ENCODE data around the gene PLD3. TPM values are rescaled to one million over a fixed set of nuclear protein-coding genes. Genes with fewer than 3 reads are reported as not detected.

The PLD3 gene
- total RNA-seq, 2 donors from 2014 or later: 177 to 240 TPM

- no peak for DNase-seq
- Histone ChIP-seq H3K36me3 (ENCODE audit: control insufficient read depth, insufficient read depth, low read length) (peaks cover 12% of the 10 kb centered on the region), H3K27ac (ENCODE audit: low read depth, low read length) (no peak overlapping the region), H3K4me1 (ENCODE audit: control insufficient read depth, insufficient read depth, low read length) (no peaks in the 10 kb centered on the region), H3K9me3 (ENCODE audit: control insufficient read depth, low read length) (no peaks in the 10 kb centered on the region), H3K27me3 (ENCODE audit: control insufficient read depth, insufficient read depth, low read length, poor library complexity, severe bottlenecking) (no peaks in the 10 kb centered on the region), H3K9ac (ENCODE audit: extremely low read depth, low read length, poor library complexity, severe bottlenecking) (no peak overlapping the region), H3K4me3 (ENCODE audit: low read length) (no peak overlapping the region)
- no peaks in the 10 kb centered on the region for H3K27me3 Mint-ChIP-seq (ENCODE audit: insufficient read depth)
- peaks cover 4% of the 10 kb centered on the region for H3K36me3 Mint-ChIP-seq (ENCODE audit: low read depth)
- H3K9me3 Mint-ChIP-seq: no peaks in the 10 kb centered on the region
- H3K4me1 Mint-ChIP-seq: no peaks in the 10 kb centered on the region
- TF ChIP-seq, protein P1, sequence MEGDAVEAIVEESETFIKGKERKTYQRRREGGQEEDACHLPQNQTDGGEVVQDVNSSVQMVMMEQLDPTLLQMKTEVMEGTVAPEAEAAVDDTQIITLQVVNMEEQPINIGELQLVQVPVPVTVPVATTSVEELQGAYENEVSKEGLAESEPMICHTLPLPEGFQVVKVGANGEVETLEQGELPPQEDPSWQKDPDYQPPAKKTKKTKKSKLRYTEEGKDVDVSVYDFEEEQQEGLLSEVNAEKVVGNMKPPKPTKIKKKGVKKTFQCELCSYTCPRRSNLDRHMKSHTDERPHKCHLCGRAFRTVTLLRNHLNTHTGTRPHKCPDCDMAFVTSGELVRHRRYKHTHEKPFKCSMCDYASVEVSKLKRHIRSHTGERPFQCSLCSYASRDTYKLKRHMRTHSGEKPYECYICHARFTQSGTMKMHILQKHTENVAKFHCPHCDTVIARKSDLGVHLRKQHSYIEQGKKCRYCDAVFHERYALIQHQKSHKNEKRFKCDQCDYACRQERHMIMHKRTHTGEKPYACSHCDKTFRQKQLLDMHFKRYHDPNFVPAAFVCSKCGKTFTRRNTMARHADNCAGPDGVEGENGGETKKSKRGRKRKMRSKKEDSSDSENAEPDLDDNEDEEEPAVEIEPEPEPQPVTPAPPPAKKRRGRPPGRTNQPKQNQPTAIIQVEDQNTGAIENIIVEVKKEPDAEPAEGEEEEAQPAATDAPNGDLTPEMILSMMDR (conservative IDR thresholded peaks at IDR 0.05): no peak
- 93 to 97% methylated on average over 8 to 9 of the region's 9 CpGs for WGBS, 2 experiments (ENCODE audit: insufficient coverage in 1 of 2, insufficient read length in 1 of 2)
- H3K27ac Mint-ChIP-seq: no peak overlapping the region
- no peak overlapping the region for H3K4me3 Mint-ChIP-seq
Measured at GRCh38 chr19:40313229-40313983, 35.1 kb upstream of the PLD3 start.

DNA sequence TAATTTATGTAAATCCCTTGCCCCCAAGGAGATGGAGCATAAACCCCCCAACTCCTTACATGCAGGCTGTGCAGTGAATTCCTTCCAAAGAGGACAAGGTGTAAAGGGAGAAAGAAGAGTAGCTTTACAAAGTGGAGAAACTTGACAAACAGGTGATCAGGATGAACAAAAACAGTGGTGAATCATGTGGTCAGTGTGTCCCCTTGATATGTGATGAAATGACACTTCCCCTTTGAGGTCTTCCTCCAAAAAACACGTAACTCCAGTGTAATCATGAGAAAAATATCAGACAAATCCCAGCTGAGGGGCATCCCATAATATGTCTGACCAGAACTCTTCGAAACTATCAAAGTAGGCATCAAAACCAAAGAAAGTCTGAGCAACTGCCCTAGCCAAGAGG is 33.8 kb upstream of the PLD3 start:
- H3K27me3 Mint-ChIP-seq (ENCODE audit: insufficient read depth): no peaks in the 10 kb centered on the region
- 86 to 100% methylated on average over 2 of the region's 2 CpGs for WGBS, 2 experiments (ENCODE audit: insufficient coverage in 1 of 2, insufficient read length in 1 of 2)
- H3K4me1 ChIP-seq (ENCODE audit: control insufficient read depth, insufficient read depth, low read length): no peaks in the 10 kb centered on the region
- H3K9me3 ChIP-seq (ENCODE audit: control insufficient read depth, low read length): no peaks in the 10 kb centered on the region
- DNase-seq: no peak
- H3K4me1 Mint-ChIP-seq: no peaks in the 10 kb centered on the region
- no peak overlapping the region for H3K4me3 ChIP-seq (ENCODE audit: low read length)
- TF ChIP-seq, protein P1 (conservative IDR thresholded peaks at IDR 0.05): no peak
- no peak overlapping the region for H3K4me3 Mint-ChIP-seq
- H3K9me3 Mint-ChIP-seq: no peaks in the 10 kb centered on the region
- H3K27ac ChIP-seq (ENCODE audit: low read depth, low read length): no peak overlapping the region
- H3K36me3 ChIP-seq (ENCODE audit: control insufficient read depth, insufficient read depth, low read length): peaks cover 17% of the 10 kb centered on the region
- no peak overlapping the region for H3K9ac ChIP-seq (ENCODE audit: extremely low read depth, low read length, poor library complexity, severe bottlenecking)
- no peak overlapping the region for H3K27ac Mint-ChIP-seq
- no peaks in the 10 kb centered on the region for H3K27me3 ChIP-seq (ENCODE audit: control insufficient read depth, insufficient read depth, low read length, poor library complexity, severe bottlenecking)
- peaks cover 4% of the 10 kb centered on the region for H3K36me3 Mint-ChIP-seq (ENCODE audit: low read depth)

DNA sequence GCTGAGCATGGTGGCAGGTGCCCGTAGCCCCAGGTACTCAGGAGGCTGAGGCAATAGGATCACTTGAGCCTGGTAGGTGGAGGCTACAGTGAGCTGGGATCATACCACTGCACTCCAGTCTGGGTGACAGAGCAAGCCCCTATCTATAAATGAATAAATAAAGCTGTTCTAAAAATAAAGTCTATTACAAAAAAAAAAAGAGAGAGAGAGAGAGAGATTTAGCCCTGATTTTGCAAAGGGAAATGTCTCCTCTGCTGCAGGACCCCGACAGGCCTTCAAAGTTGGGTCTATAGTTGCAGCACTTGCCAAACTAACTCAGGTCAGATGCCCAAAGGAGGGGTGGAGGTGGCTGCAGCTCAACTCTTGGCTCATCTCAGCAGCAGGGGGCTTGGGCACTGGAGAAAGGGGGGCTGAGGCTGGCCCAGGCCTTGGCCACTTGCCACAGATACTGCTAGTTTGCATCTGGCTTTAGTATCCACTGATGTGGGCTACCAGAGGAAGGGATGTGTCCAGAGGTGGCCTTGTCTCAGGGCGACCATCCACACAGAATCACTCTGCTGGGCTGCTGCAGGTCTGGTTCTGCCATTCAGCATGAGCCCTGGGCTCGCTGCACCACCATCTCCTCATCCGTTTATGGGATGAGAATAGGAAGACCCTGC is 32.6 kb upstream of the PLD3 start:
- Mint-ChIP-seq H3K9me3 (no peaks in the 10 kb centered on the region), H3K4me1 (no peaks in the 10 kb centered on the region), H3K4me3 (no peak overlapping the region), H3K27me3 (ENCODE audit: insufficient read depth) (no peaks in the 10 kb centered on the region), H3K27ac (no peak overlapping the region), H3K36me3 (ENCODE audit: low read depth) (peaks cover 13% of the 10 kb centered on the region)
- Histone ChIP-seq H3K9ac (ENCODE audit: extremely low read depth, low read length, poor library complexity, severe bottlenecking) (no peak overlapping the region), H3K9me3 (ENCODE audit: control insufficient read depth, low read length) (no peaks in the 10 kb centered on the region), H3K4me3 (ENCODE audit: low read length) (no peak overlapping the region), H3K27me3 (ENCODE audit: control insufficient read depth, insufficient read depth, low read length, poor library complexity, severe bottlenecking) (no peaks in the 10 kb centered on the region), H3K27ac (ENCODE audit: low read depth, low read length) (no peak overlapping the region), H3K4me1 (ENCODE audit: control insufficient read depth, insufficient read depth, low read length) (no peaks in the 10 kb centered on the region), H3K36me3 (ENCODE audit: control insufficient read depth, insufficient read depth, low read length) (peaks cover 17% of the 10 kb centered on the region)
- TF ChIP-seq, protein P1 (conservative IDR thresholded peaks at IDR 0.05): no peak
- DNase-seq: no peak
- 93 to 94% methylated on average over 5 of the region's 5 CpGs for WGBS, 2 experiments (ENCODE audit: insufficient coverage in 1 of 2, insufficient read length in 1 of 2)
